GM12878 (cell line): Measurements from ENCODE around the gene PRRG3. TPM values are rescaled to one million over a fixed set of nuclear protein-coding genes. Genes with fewer than 3 reads are reported as not detected.
A peak's percentile ranks its signal among the peaks of the same experiment; 100 is the strongest.

ENCODE experiments used
- ATAC-seq: fragments of 200-7000 bp; cut with Tn5 transposase; 3 replicates; pipeline ENCODE4 v1.9.1; 2020; ENCODE audit warnings: mild to moderate bottlenecking, moderate library complexity
- BruUV-seq: library from RNA; stranded (reverse); fragments of 400-500 nt; replicated peaks from 2 replicates; lab custom pipeline; 2021; lab: Mats Ljungman, UMichigan
- CTCF ChIA-PET: fragments of 300-600 bp; sonication (Branson Sonifier 250); formaldehyde crosslinking; extraction: SDS; loops from one replicate; lab custom pipeline; 2021; ENCODE audit warnings: inconsistent platforms; lab: Yijun Ruan, JAX
- POLR2A ChIA-PET: fragments of 350-600 bp; formaldehyde crosslinking; extraction: SDS; loops from one replicate; lab custom pipeline; 2021; ENCODE audit warnings: inconsistent platforms; lab: Charles Lee
- RAD21 ChIA-PET: fragments of 300-600 bp; sonication (Branson Sonifier 250); formaldehyde crosslinking; loops from one replicate; lab custom pipeline; 2023; ENCODE audit warnings: antibody characterized with exemption; ENCODE audit not compliant: unreplicated experiment; lab: Charles Lee
- SMC1A ChIA-PET: fragments of 300-600 bp; sonication (Branson Sonifier 250); formaldehyde crosslinking; loops from one replicate; lab custom pipeline; 2023; ENCODE audit not compliant: unreplicated experiment, uncharacterized antibody; lab: Charles Lee
- DNase-seq: peaks from one replicate; pipeline ENCODE4 v3.0.0-alpha.2; 2011; ENCODE audit warnings: low read depth, low spot score
- FAIRE-seq: peaks from 3 replicates; lab custom pipeline; 2011; peaks lifted over from hg19 to GRCh38; lab: Jason Lieb, UNC
- H2AFZ ChIP-seq: 2 replicates; pipeline ENCODE4 v1.6.0; 2011; ENCODE audit warnings: low read depth, low read length, control low read depth; ENCODE audit not compliant: control insufficient read depth
- H3K27ac ChIP-seq: 2 replicates; pipeline ENCODE4 v1.5.1; 2011; ENCODE audit warnings: control low read depth; ENCODE audit not compliant: control insufficient read depth, insufficient read depth
- H3K27me3 ChIP-seq, 2 experiments: replicated peaks in 1 of 2; 2 replicates each; pipeline versions ENCODE4 v1.6.0 to v1.6.1; 2011; ENCODE audit warnings: low read length in 1 of 2; ENCODE audit not compliant: control insufficient read depth in 2 of 2, insufficient read depth in 2 of 2
- H3K36me3 ChIP-seq, 2 experiments: 2 replicates each; pipeline ENCODE4 v1.5.1; 2011; ENCODE audit warnings: low read length in 1 of 2; ENCODE audit not compliant: control insufficient read depth in 2 of 2, insufficient read depth in 2 of 2
- H3K4me1 ChIP-seq: 2 replicates; pipeline ENCODE4 v1.6.1; 2011; ENCODE audit warnings: mild to moderate bottlenecking, low read length, moderate library complexity, mixed read lengths; ENCODE audit not compliant: control insufficient read depth, insufficient read depth
- H3K4me2 ChIP-seq: 2 replicates; pipeline ENCODE4 v1.6.0; 2011; ENCODE audit warnings: control low read depth; ENCODE audit not compliant: control insufficient read depth, insufficient read depth
- H3K4me3 ChIP-seq: fragments of 200-600 bp; sonication (generic); 2 replicates; pipeline ENCODE4 v1.5.1; 2016
- H3K79me2 ChIP-seq: 2 replicates; pipeline ENCODE4 v1.6.0; 2011; ENCODE audit warnings: low read length; ENCODE audit not compliant: control insufficient read depth, insufficient read depth
- H3K9ac ChIP-seq: 2 replicates; pipeline ENCODE4 v1.8.0; 2011; ENCODE audit warnings: low read length, control low read depth, mixed read lengths; ENCODE audit not compliant: control insufficient read depth, insufficient read depth
- H3K9me3 ChIP-seq: replicated peaks from 3 replicates; pipeline ENCODE4 v1.5.1; 2011; ENCODE audit warnings: mild to moderate bottlenecking, low read length; ENCODE audit not compliant: control insufficient read depth, insufficient read depth
- H4K20me1 ChIP-seq: 2 replicates; pipeline ENCODE4 v1.6.0; 2011; ENCODE audit not compliant: control insufficient read depth, insufficient read depth
- ASH2L ChIP-seq: fragments of 300-600, 200-600 bp; sonication (generic); IDR thresholded peaks from 2 replicates; pipeline ENCODE4 v1.6.1; 2017; ENCODE audit warnings: low read depth, mild to moderate bottlenecking, borderline replicate concordance
- CTCF ChIP-seq, 3 experiments: IDR thresholded peaks in 2 of 3; conservative IDR thresholded peaks in 1 of 3; 2 replicates each; pipeline ENCODE4 v1.5.1; 2011; ENCODE audit warnings: low read depth in 3 of 3, low read length in 3 of 3, mild to moderate bottlenecking in 3 of 3, control low read depth in 2 of 3, moderate library complexity in 2 of 3, inconsistent platforms in 1 of 3, mixed read lengths in 1 of 3; ENCODE audit not compliant: control insufficient read depth in 2 of 3, insufficient read depth in 1 of 3; ENCODE audit errors: extremely low read depth in 1 of 3
- EP300 ChIP-seq, 2 experiments: fragments of 150-350 bp in 1 of 2; IDR thresholded peaks; 2 replicates each; pipeline ENCODE4 v1.6.1; 2011 to 2012; ENCODE audit warnings: low read depth in 2 of 2, low read length in 2 of 2, borderline replicate concordance in 1 of 2, improper control_type of control experiment in 1 of 2, inconsistent platforms in 1 of 2; ENCODE audit not compliant: control insufficient read depth in 1 of 2
- SIN3A ChIP-seq: IDR thresholded peaks from 2 replicates; pipeline ENCODE4 v1.6.1; 2012; ENCODE audit warnings: low read depth, low read length, improper control_type of control experiment
- SMC3 ChIP-seq: IDR thresholded peaks from 2 replicates; pipeline ENCODE4 v1.6.1; 2011; ENCODE audit warnings: low read length, improper control_type of control experiment, borderline replicate concordance
- ZBED1 ChIP-seq: IDR thresholded peaks from 2 replicates; pipeline ENCODE4 v1.6.1; 2016; ENCODE audit warnings: borderline replicate concordance
- ZBTB40 ChIP-seq: fragments of 450-650 bp; IDR thresholded peaks from 2 replicates; pipeline ENCODE4 v1.6.1; 2016; ENCODE audit warnings: mild to moderate bottlenecking, moderate library complexity, borderline replicate concordance
- WGBS: methylation state at CpG from one replicate; pipeline ENCODE4 v1.1.6; 2016; ENCODE audit warnings: low lambda C conversion rate; ENCODE audit not compliant: insufficient replicate concordance, insufficient coverage; ENCODE audit errors: missing lambda C conversion rate; 5-methylcytosine and 5-hydroxymethylcytosine counted together
- in situ Hi-C: fragments of 300-500 bp; cut with MboI; formaldehyde crosslinking; loops from 9 replicates; pipeline ENCODE4 v1.14.3; 2018; ENCODE audit warnings: mixed read lengths
- intact Hi-C: fragments of 100-400 bp; cut with micrococcal nuclease; formaldehyde crosslinking; loops from one replicate; pipeline ENCODE4 v1.14.2; 2022; ENCODE audit not compliant: unreplicated experiment
- polyA plus RNA-seq, 11 experiments: library from polyadenylated mRNA; depleted of rRNA in 4 of 11; unstranded in 6 of 11; stranded (reverse) in 5 of 11; fragments of >200 nt; fragmentation: Nextera tagmentation in 4 of 11; fragmentation: Illumina TruSeq in 1 of 11; extraction: Ambion mirVana in 4 of 11; extraction: Trizol in 1 of 11; gene quantifications; 1 replicate in 1 of 11; 2 replicates in 10 of 11; pipeline versions ENCODE4 v1.2.1 to v1.2.3, GENCODE V29; 2011 to 2016; ENCODE audit warnings: inconsistent platforms in 2 of 11, missing spikeins in 2 of 11, low read depth in 1 of 11
- total RNA-seq, 4 experiments: library from RNA; depleted of rRNA in 3 of 4; stranded (reverse); fragments of >200 nt in 3 of 4; fragmentation: Illumina TruSeq in 1 of 4; extraction: Trizol in 1 of 4; gene quantifications; 2 replicates each; pipeline versions ENCODE4 v1.2.1 to v1.2.3, GENCODE V29; 2013 to 2021

Gene PRRG3
- total and polyA plus RNA-seq, 10 of the 15 experiments (the other 5 are each of a cell fraction or from before 2014, with no cell fraction given): under 0.01 TPM; not detected in 9

DNA sequence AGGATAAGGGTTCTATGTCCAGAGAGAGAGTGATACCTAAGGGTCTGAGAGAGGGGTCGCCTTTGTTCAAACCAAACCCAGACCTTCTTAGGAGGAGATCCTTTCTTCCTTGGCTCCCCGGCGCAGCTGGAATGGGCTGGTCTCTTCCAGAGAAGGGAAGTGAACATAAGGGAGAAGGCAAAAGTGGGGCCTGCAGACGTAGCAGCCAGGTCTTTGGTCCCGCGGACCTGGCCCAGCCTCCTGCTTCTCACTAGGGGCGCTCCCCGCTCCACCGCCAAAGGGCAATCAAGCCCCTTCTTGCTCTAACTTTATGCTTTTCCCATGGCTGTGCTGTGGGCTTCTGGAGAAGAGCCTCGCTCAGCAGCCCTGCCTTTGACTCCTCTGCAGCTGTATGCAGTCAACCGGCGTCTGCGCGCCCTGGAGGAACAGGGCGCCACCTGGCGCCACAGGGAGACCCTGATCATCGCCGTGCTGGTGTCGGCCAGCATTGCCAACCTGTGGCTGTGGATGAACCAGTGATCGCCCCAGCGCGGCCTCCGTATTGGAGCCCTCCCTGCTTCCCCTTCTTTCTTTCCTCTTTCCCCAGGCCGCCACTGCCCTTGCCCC, 27.1 kb downstream of the PRRG3 start:
- Histone ChIP-seq H3K4me1 (no peaks in the 10 kb centered on the region), H3K27me3 (no peaks in the 10 kb centered on the region), H3K4me2 (no peak overlapping the region), H3K9ac (no peak overlapping the region), H4K20me1 (no peaks in the 10 kb centered on the region), H3K9me3 (no peaks in the 10 kb centered on the region), H2AFZ (no peak overlapping the region), H3K79me2 (no peaks in the 10 kb centered on the region), H3K4me3 (no peak overlapping the region), H3K27ac (no peak overlapping the region), H3K36me3 (no peaks in the 10 kb centered on the region)
- no TSS peak for BruUV-seq
- in situ Hi-C loops (no loop called here), intact Hi-C loops (no loop called here)
- ATAC-seq (peak; percentile 63), DNase-seq (no peak), FAIRE-seq (no peak)
- ChIA-PET CTCF (no interaction called here), POLR2A (no interaction called here), RAD21 (no interaction called here), SMC1A (no interaction called here)
- TF ChIP-seq ZBTB40: no peak
- TF ChIP-seq SIN3A: no peak
- peak; percentile 20; the same call in 1 of the 2 replicates for TF ChIP-seq SMC3
- TF ChIP-seq ZBED1: no peak
- TF ChIP-seq CTCF (IDR thresholded peaks at IDR 0.05 in 2 of 3, conservative IDR thresholded peaks at IDR 0.05 in 1 of 3; ENCODE audit: control insufficient read depth in 2 of 3, extremely low read depth in 1 of 3, insufficient read depth in 1 of 3, low read depth in 3 of 3, low read length in 3 of 3): peak in 2 of 3 experiments; percentile 24 to 34; a peak in 3 of 6 replicates
- no peak for TF ChIP-seq ASH2L
- TF ChIP-seq EP300 (IDR thresholded peaks at IDR 0.05; ENCODE audit: borderline replicate concordance in 1 of 2, control insufficient read depth in 1 of 2, low read depth in 2 of 2, low read length in 2 of 2): no peak
- WGBS: 46% methylated on average over 23 of the region's 24 CpGs
